ENCODE data around the gene NEURL1.

The NEURL1 gene

GRCh38 chr10:103563231-103564115 is 70.0 kb downstream of the NEURL1 start:
- TF ChIP-seq MAX (IDR thresholded peaks at IDR 0.05; ENCODE audit: low read depth, low read length) = no peak
- TF ChIP-seq MYC (IDR thresholded peaks at IDR 0.05; ENCODE audit: low read depth, low read length) = no peak
- no peak for TF ChIP-seq POLR2A (IDR thresholded peaks at IDR 0.05; ENCODE audit: extremely low read depth, insufficient read length)
- no peak overlapping the region for H3K4me3 ChIP-seq (ENCODE audit: low read depth, low read length)
- DNase-seq (ENCODE audit: low read depth) = no peak

GRCh38 chr10:103564116-103564501 is 70.6 kb downstream of the NEURL1 start:
- H3K4me3 ChIP-seq (ENCODE audit: low read depth, low read length) = no peak overlapping the region
- DNase-seq (ENCODE audit: low read depth) = peak; percentile 59
- no peak for TF ChIP-seq POLR2A (IDR thresholded peaks at IDR 0.05; ENCODE audit: extremely low read depth, insufficient read length)
- peak; percentile 71 for TF ChIP-seq MAX (IDR thresholded peaks at IDR 0.05; ENCODE audit: low read depth, low read length)

- H3K4me3 ChIP-seq (ENCODE audit: low read depth, low read length) = no peak overlapping the region
- peak; percentile 49 for DNase-seq (ENCODE audit: low read depth)
- peak; percentile 83 for TF ChIP-seq CTCF (IDR thresholded peaks at IDR 0.05; ENCODE audit: low read depth, low read length)
- TF ChIP-seq MAX (IDR thresholded peaks at IDR 0.05; ENCODE audit: low read depth, low read length) = no peak
Measured at GRCh38 chr10:103564776-103565520, 71.4 kb downstream of the NEURL1 start.

- DNase-seq (ENCODE audit: low read depth) = no peak
- no peak for TF ChIP-seq CTCF (IDR thresholded peaks at IDR 0.05; ENCODE audit: low read depth, low read length)
- TF ChIP-seq POLR2A (IDR thresholded peaks at IDR 0.05; ENCODE audit: extremely low read depth, insufficient read length) = no peak
- no peak for TF ChIP-seq MAX (IDR thresholded peaks at IDR 0.05; ENCODE audit: low read depth, low read length)
- no peak for TF ChIP-seq MYC (IDR thresholded peaks at IDR 0.05; ENCODE audit: low read depth, low read length)
- H3K4me3 ChIP-seq (ENCODE audit: low read depth, low read length) = no peak overlapping the region
Measured at GRCh38 chr10:103566536-103566935, 73.0 kb downstream of the NEURL1 start.

- no peak for DNase-seq (ENCODE audit: low read depth)
- H3K4me3 ChIP-seq (ENCODE audit: low read depth, low read length) = no peak overlapping the region
- TF ChIP-seq POLR2A (IDR thresholded peaks at IDR 0.05; ENCODE audit: extremely low read depth, insufficient read length) (no peak), MAX (IDR thresholded peaks at IDR 0.05; ENCODE audit: low read depth, low read length) (no peak), MYC (IDR thresholded peaks at IDR 0.05; ENCODE audit: low read depth, low read length) (no peak), CTCF (IDR thresholded peaks at IDR 0.05; ENCODE audit: low read depth, low read length) (no peak)
Measured at GRCh38 chr10:103568505-103568904, 75.0 kb downstream of the NEURL1 start.

- no peak overlapping the region for H3K4me3 ChIP-seq (ENCODE audit: low read depth, low read length)
- no peak for DNase-seq (ENCODE audit: low read depth)
- TF ChIP-seq CTCF (IDR thresholded peaks at IDR 0.05; ENCODE audit: low read depth, low read length) (no peak), POLR2A (IDR thresholded peaks at IDR 0.05; ENCODE audit: extremely low read depth, insufficient read length) (no peak), MYC (IDR thresholded peaks at IDR 0.05; ENCODE audit: low read depth, low read length) (no peak), MAX (IDR thresholded peaks at IDR 0.05; ENCODE audit: low read depth, low read length) (no peak)
Measured at GRCh38 chr10:103569896-103570295, 76.4 kb downstream of the NEURL1 start.

Measured in NB4 (cell line).